ENCODE results near the gene KIAA1217. TPM values are rescaled to one million over a fixed set of nuclear protein-coding genes. Genes with fewer than 3 reads are reported as not detected.

Gene KIAA1217
- total and polyA plus RNA-seq, 7 experiments from 2014 or later, result 0.03 to 2.1 (median 0.15) TPM; not detected in 4

- Histone ChIP-seq H3K27ac (ENCODE audit: low read depth, low read length) (no peak overlapping the region), H3K27me3 (ENCODE audit: control insufficient read depth in 2 of 2, insufficient read depth in 2 of 2, low read length in 2 of 2) (no peaks in the 10 kb centered on the region), H3K4me1 (ENCODE audit: control insufficient read depth in 2 of 2, insufficient read depth in 2 of 2, low read length in 2 of 2) (no peaks in the 10 kb centered on the region), H3K4me3 (ENCODE audit: low read length) (no peak overlapping the region), H3K36me3 (ENCODE audit: control insufficient read depth in 2 of 3, insufficient read depth in 3 of 3, low read length in 3 of 3) (no peaks in the 10 kb centered on the region), H3K9me3 (ENCODE audit: control insufficient read depth in 2 of 3, low read length in 3 of 3) (no peaks in the 10 kb centered on the region)
- CTCF ChIA-PET, result no interaction called here
- H3K36me3 Mint-ChIP-seq, result no peaks in the 10 kb centered on the region
- intact Hi-C loops (cut with micrococcal nuclease), result no loop called here
- no peak for ATAC-seq
- H3K9me3 Mint-ChIP-seq, result peaks cover 0 to 3% (median 0%) of the 10 kb centered on the region in 11 donors
- no peak for DNase-seq
- no peaks in the 10 kb centered on the region for H3K4me1 Mint-ChIP-seq
- no peak overlapping the region for H3K4me3 Mint-ChIP-seq
- no peak overlapping the region for H3K27ac Mint-ChIP-seq
- POLR2A ChIA-PET, result no interaction called here
- peaks cover 0 to 13% (median 4%) of the 10 kb centered on the region in 5 donors for H3K27me3 Mint-ChIP-seq
Measured at GRCh38 chr10:24542314-24543270, 333.7 kb downstream of the KIAA1217 start.

GRCh38 chr10:24544776-24545175, 335.8 kb downstream of the KIAA1217 start:
- CTCF ChIA-PET, result no interaction called here
- no peak for ATAC-seq
- DNase-seq, result no peak

GRCh38 chr10:24545585-24545984, 336.6 kb downstream of the KIAA1217 start:
- Histone ChIP-seq H3K4me3 (ENCODE audit: low read length) (no peak overlapping the region), H3K9me3 (ENCODE audit: control insufficient read depth in 2 of 3, low read length in 3 of 3) (no peaks in the 10 kb centered on the region), H3K36me3 (ENCODE audit: control insufficient read depth in 2 of 3, insufficient read depth in 3 of 3, low read length in 3 of 3) (no peaks in the 10 kb centered on the region), H3K27me3 (ENCODE audit: control insufficient read depth in 2 of 2, insufficient read depth in 2 of 2, low read length in 2 of 2) (no peaks in the 10 kb centered on the region), H3K27ac (ENCODE audit: low read depth, low read length) (no peak overlapping the region), H3K4me1 (ENCODE audit: control insufficient read depth in 2 of 2, insufficient read depth in 2 of 2, low read length in 2 of 2) (no peaks in the 10 kb centered on the region)
- no peak for ATAC-seq
- intact Hi-C loops (cut with micrococcal nuclease), result no loop called here
- peaks cover 0 to 10% (median 4%) of the 10 kb centered on the region in 5 donors for H3K27me3 Mint-ChIP-seq
- ChIA-PET POLR2A (no interaction called here), CTCF (no interaction called here)
- H3K36me3 Mint-ChIP-seq, result no peaks in the 10 kb centered on the region
- no peaks in the 10 kb centered on the region for H3K4me1 Mint-ChIP-seq
- no peak overlapping the region for H3K27ac Mint-ChIP-seq
- no peak for DNase-seq
- H3K9me3 Mint-ChIP-seq, result peaks cover 0 to 3% (median 0%) of the 10 kb centered on the region in 11 donors
- no peak overlapping the region for H3K4me3 Mint-ChIP-seq

More at GRCh38 chr10:24544776-24545175, 335.8 kb downstream of the KIAA1217 start:
- H3K27me3 ChIP-seq (ENCODE audit: control insufficient read depth in 2 of 2, insufficient read depth in 2 of 2, low read length in 2 of 2), result no peaks in the 10 kb centered on the region
- no peak overlapping the region for H3K27ac ChIP-seq (ENCODE audit: low read depth, low read length)
- no peaks in the 10 kb centered on the region for H3K4me1 Mint-ChIP-seq
- no peak overlapping the region for H3K27ac Mint-ChIP-seq
- POLR2A ChIA-PET, result no interaction called here
- no peaks in the 10 kb centered on the region for H3K9me3 ChIP-seq (ENCODE audit: control insufficient read depth in 2 of 3, low read length in 3 of 3)
- intact Hi-C loops (cut with micrococcal nuclease), result no loop called here
- H3K36me3 Mint-ChIP-seq, result no peaks in the 10 kb centered on the region
- no peak overlapping the region for H3K4me3 ChIP-seq (ENCODE audit: low read length)
- peaks cover 0 to 11% (median 4%) of the 10 kb centered on the region in 5 donors for H3K27me3 Mint-ChIP-seq
- no peak overlapping the region for H3K4me3 Mint-ChIP-seq
- peaks cover 0 to 3% (median 0%) of the 10 kb centered on the region in 11 donors for H3K9me3 Mint-ChIP-seq
- H3K36me3 ChIP-seq (ENCODE audit: control insufficient read depth in 2 of 3, insufficient read depth in 3 of 3, low read length in 3 of 3), result no peaks in the 10 kb centered on the region
- H3K4me1 ChIP-seq (ENCODE audit: control insufficient read depth in 2 of 2, insufficient read depth in 2 of 2, low read length in 2 of 2), result no peaks in the 10 kb centered on the region

- no peak overlapping the region for H3K27ac Mint-ChIP-seq
- ATAC-seq (no peak), DNase-seq (no peak)
- H3K4me1 Mint-ChIP-seq, result peaks cover 0 to 2% (median 0%) of the 10 kb centered on the region in 7 donors
- Histone ChIP-seq H3K27me3 (ENCODE audit: control insufficient read depth in 2 of 2, insufficient read depth in 2 of 2, low read length in 2 of 2) (no peaks in the 10 kb centered on the region), H3K4me1 (ENCODE audit: control insufficient read depth in 2 of 2, insufficient read depth in 2 of 2, low read length in 2 of 2) (no peaks in the 10 kb centered on the region), H3K36me3 (ENCODE audit: control insufficient read depth in 2 of 3, insufficient read depth in 3 of 3, low read length in 3 of 3) (no peaks in the 10 kb centered on the region), H3K27ac (ENCODE audit: low read depth, low read length) (no peak overlapping the region), H3K9me3 (ENCODE audit: control insufficient read depth in 2 of 3, low read length in 3 of 3) (no peaks in the 10 kb centered on the region), H3K4me3 (ENCODE audit: low read length) (no peak overlapping the region)
- CTCF ChIA-PET, result interaction anchor here (0.6 kb wide), 1 partner anchor 22 kb away, joined by 3 read pairs; no protein-coding TSS in a partner anchor
- H3K9me3 Mint-ChIP-seq, result peaks cover 0 to 3% (median 0%) of the 10 kb centered on the region in 11 donors
- POLR2A ChIA-PET, result no interaction called here
- H3K36me3 Mint-ChIP-seq, result no peaks in the 10 kb centered on the region
- peaks cover 0 to 6% (median 0%) of the 10 kb centered on the region in 5 donors for H3K27me3 Mint-ChIP-seq
- no peak overlapping the region for H3K4me3 Mint-ChIP-seq
- intact Hi-C loops (cut with micrococcal nuclease), result no loop called here
Measured at GRCh38 chr10:24550680-24551079, 341.7 kb downstream of the KIAA1217 start.

GRCh38 chr10:24551161-24551560, 342.2 kb downstream of the KIAA1217 start:
- peaks cover 0 to 2% (median 0%) of the 10 kb centered on the region in 5 donors for H3K27me3 Mint-ChIP-seq
- ChIA-PET POLR2A (no interaction called here), CTCF (no interaction called here)
- H3K36me3 ChIP-seq (ENCODE audit: control insufficient read depth in 2 of 3, insufficient read depth in 3 of 3, low read length in 3 of 3), result no peaks in the 10 kb centered on the region
- no peak overlapping the region for H3K4me3 Mint-ChIP-seq
- no peak for ATAC-seq
- no peak for DNase-seq
- no peaks in the 10 kb centered on the region for H3K4me1 ChIP-seq (ENCODE audit: control insufficient read depth in 2 of 2, insufficient read depth in 2 of 2, low read length in 2 of 2)
- intact Hi-C loops (cut with micrococcal nuclease), result no loop called here
- H3K36me3 Mint-ChIP-seq, result no peaks in the 10 kb centered on the region
- no peaks in the 10 kb centered on the region for H3K27me3 ChIP-seq (ENCODE audit: control insufficient read depth in 2 of 2, insufficient read depth in 2 of 2, low read length in 2 of 2)
- peak overlapping the region in 1 of 9 donors; percentile 12 for H3K27ac Mint-ChIP-seq
- H3K9me3 ChIP-seq (ENCODE audit: control insufficient read depth in 2 of 3, low read length in 3 of 3), result no peaks in the 10 kb centered on the region
- H3K4me1 Mint-ChIP-seq, result peaks cover 0 to 2% (median 0%) of the 10 kb centered on the region in 7 donors
- H3K4me3 ChIP-seq (ENCODE audit: low read length), result no peak overlapping the region
- H3K27ac ChIP-seq (ENCODE audit: low read depth, low read length), result no peak overlapping the region
- H3K9me3 Mint-ChIP-seq, result no peaks in the 10 kb centered on the region

- Histone ChIP-seq H3K36me3 (ENCODE audit: control insufficient read depth in 2 of 3, insufficient read depth in 3 of 3, low read length in 3 of 3) (no peaks in the 10 kb centered on the region), H3K4me1 (ENCODE audit: control insufficient read depth in 2 of 2, insufficient read depth in 2 of 2, low read length in 2 of 2) (no peaks in the 10 kb centered on the region), H3K4me3 (ENCODE audit: low read length) (no peak overlapping the region), H3K9me3 (ENCODE audit: control insufficient read depth in 2 of 3, low read length in 3 of 3) (no peaks in the 10 kb centered on the region), H3K27me3 (ENCODE audit: control insufficient read depth in 2 of 2, insufficient read depth in 2 of 2, low read length in 2 of 2) (no peaks in the 10 kb centered on the region), H3K27ac (ENCODE audit: low read depth, low read length) (no peak overlapping the region)
- no peaks in the 10 kb centered on the region for H3K27me3 Mint-ChIP-seq
- H3K9me3 Mint-ChIP-seq, result no peaks in the 10 kb centered on the region
- no peaks in the 10 kb centered on the region for H3K36me3 Mint-ChIP-seq
- H3K4me1 Mint-ChIP-seq, result peaks cover 4 to 7% (median 7%) of the 10 kb centered on the region in 7 donors
- ATAC-seq (peak; percentile 45), DNase-seq (peak in 3 of 9 donors; percentile 5 to 19 (median 14))
- ChIA-PET CTCF (no interaction called here), POLR2A (no interaction called here)
- H3K4me3 Mint-ChIP-seq, result no peak overlapping the region
- H3K27ac Mint-ChIP-seq, result peak overlapping the region in 1 of 9 donors; percentile 46
- intact Hi-C loops (cut with micrococcal nuclease), result no loop called here
Measured at GRCh38 chr10:24552346-24553016, 343.5 kb downstream of the KIAA1217 start.
